ENCODE results near the gene MAX.

MAX gene, protein sequence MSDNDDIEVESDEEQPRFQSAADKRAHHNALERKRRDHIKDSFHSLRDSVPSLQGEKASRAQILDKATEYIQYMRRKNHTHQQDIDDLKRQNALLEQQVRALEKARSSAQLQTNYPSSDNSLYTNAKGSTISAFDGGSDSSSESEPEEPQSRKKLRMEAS

GRCh38 chr14:65102441-65103149 lies at the start of gene MAX:
Gene MAX (minus strand): TSS chr14:65102517. CDS start chr14:65102339, 178 bp downstream.
- TF ChIP-seq CTCF (conservative IDR thresholded peaks at IDR 0.05; ENCODE audit: low read length) = no peak
- peak within 1 kb of the TSS; percentile 82 for H3K4me3 ChIP-seq (ENCODE audit: low read length)
- peak; percentile 99 for DNase-seq (ENCODE audit: low read depth)

DNA sequence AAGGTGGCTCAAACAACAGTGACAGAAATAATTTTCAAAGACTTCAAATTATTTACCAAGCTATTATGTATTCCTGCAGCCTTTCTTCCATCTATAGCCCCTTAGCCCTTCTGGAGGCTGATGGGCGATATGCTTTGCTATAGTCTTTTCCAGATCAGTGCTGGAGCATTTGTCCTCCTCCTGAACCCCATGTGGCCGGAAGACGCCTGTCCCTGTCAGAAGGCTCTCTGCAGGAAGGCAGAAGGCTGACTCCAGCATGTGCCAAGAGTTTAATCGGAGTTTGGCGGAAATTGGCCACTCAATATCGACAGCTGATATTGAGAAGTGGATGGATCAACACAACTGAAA lies 49.3 kb upstream of the MAX start:
- H3K4me3 ChIP-seq (ENCODE audit: low read length) = no peak overlapping the region
- no peak for TF ChIP-seq CTCF (conservative IDR thresholded peaks at IDR 0.05; ENCODE audit: low read length)
- no peak for DNase-seq (ENCODE audit: low read depth)

GRCh38 chr14:65150898-65151608 lies 48.7 kb upstream of the MAX start:
- TF ChIP-seq CTCF (conservative IDR thresholded peaks at IDR 0.05; ENCODE audit: low read length) = no peak
- no peak overlapping the region for H3K4me3 ChIP-seq (ENCODE audit: low read length)
- DNase-seq (ENCODE audit: low read depth) = no peak

DNA sequence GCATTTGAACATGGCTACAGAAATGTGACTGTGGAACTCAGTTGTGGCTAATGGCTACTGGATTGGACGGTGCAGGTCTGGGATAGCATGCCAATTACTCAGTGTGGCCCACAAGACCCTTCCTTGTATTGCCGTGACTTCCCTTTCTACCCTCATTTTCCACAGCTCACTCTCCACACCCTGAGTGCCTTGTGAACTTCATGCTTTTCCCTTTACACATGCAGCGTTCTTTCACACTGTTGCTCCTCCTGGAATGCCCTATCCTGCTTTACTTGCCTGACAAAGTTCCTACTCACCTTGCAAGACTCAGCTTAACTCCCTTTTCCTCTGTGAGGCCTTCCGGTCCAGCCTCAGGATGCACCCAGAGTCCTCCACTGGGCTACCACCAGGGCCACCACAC lies 46.8 kb upstream of the MAX start:
- H3K4me3 ChIP-seq (ENCODE audit: low read length) = no peak overlapping the region
- DNase-seq (ENCODE audit: low read depth) = no peak
- TF ChIP-seq CTCF (conservative IDR thresholded peaks at IDR 0.05; ENCODE audit: low read length) = no peak

DNA sequence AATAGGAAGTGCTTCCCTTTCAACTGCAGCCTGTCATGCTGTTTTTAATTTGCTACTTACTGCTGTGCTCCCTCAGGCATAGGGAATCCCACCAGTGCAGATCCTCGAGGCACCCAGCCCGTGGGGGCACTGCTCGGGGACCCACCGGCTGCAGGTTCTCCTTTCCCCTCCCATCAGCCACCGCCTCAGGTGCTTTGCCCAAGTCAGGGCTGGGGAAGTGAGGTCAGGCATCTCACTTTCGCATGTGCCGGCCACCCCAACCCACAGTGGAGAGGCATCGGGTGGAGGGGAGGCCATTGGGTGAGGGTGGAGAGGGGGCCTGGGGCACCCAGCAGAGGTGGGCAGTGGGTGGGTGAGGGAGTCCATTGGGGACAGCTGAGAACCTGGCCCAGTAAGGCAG lies 41.9 kb upstream of the MAX start:
- no peak for TF ChIP-seq CTCF (conservative IDR thresholded peaks at IDR 0.05; ENCODE audit: low read length)
- no peak overlapping the region for H3K4me3 ChIP-seq (ENCODE audit: low read length)
- DNase-seq (ENCODE audit: low read depth) = no peak

- no peak for DNase-seq (ENCODE audit: low read depth)
- no peak for TF ChIP-seq CTCF (conservative IDR thresholded peaks at IDR 0.05; ENCODE audit: low read length)
- H3K4me3 ChIP-seq (ENCODE audit: low read length) = no peak overlapping the region
Measured at GRCh38 chr14:65142914-65143625, 40.8 kb upstream of the MAX start.

Data from AG10803 (cell line).